Endothelial cell (in vitro differentiated cells): ENCODE measurements around the gene TRPM2. TPM values are rescaled to one million over a fixed set of nuclear protein-coding genes. Genes with fewer than 3 reads are reported as not detected.

Experiments used
- DNase-seq: peaks from one replicate; pipeline ENCODE4 v3.0.0; 2021; ENCODE audit warnings: low spot score
- H3K27ac Mint-ChIP-seq: one replicate; pipeline ENCODE4 v1.8.0; 2021; ENCODE audit warnings: mixed read lengths, inconsistent platforms; ENCODE audit not compliant: unreplicated experiment
- H3K27me3 Mint-ChIP-seq: one replicate; pipeline ENCODE4 v1.8.0; 2021; ENCODE audit warnings: mild to moderate bottlenecking, moderate library complexity, mixed read lengths, inconsistent platforms; ENCODE audit not compliant: unreplicated experiment
- H3K36me3 Mint-ChIP-seq: one replicate; pipeline ENCODE4 v1.8.0; 2021; ENCODE audit warnings: mild to moderate bottlenecking, low read depth, mixed read lengths, inconsistent platforms; ENCODE audit not compliant: unreplicated experiment
- H3K4me1 Mint-ChIP-seq: one replicate; pipeline ENCODE4 v1.8.0; 2021; ENCODE audit warnings: mild to moderate bottlenecking, mixed read lengths, inconsistent platforms; ENCODE audit not compliant: unreplicated experiment
- H3K4me3 Mint-ChIP-seq: one replicate; pipeline ENCODE4 v1.8.0; 2021; ENCODE audit warnings: mild to moderate bottlenecking, mixed read lengths, inconsistent platforms; ENCODE audit not compliant: unreplicated experiment
- H3K9me3 Mint-ChIP-seq: one replicate; pipeline ENCODE4 v1.8.0; 2021; ENCODE audit warnings: mixed read lengths, inconsistent platforms; ENCODE audit not compliant: unreplicated experiment
- total RNA-seq: library from RNA; stranded (reverse); fragmentation: NEBNext Ultra II Directional; extraction: Animal tissue kit (Norgen Biotek cat#: 25700); gene quantifications from one replicate; pipeline ENCODE4 v1.2.1, GENCODE V29; 2021; ENCODE audit not compliant: unreplicated experiment
- TF ChIP-seq, protein P1 (sequence below): fragments of 200-600 bp; sonication (generic); IDR thresholded peaks from one replicate; pipeline ENCODE4 v1.5.0; 2021; ENCODE audit warnings: antibody characterized with exemption; ENCODE audit not compliant: unreplicated experiment

Gene TRPM2
- total RNA-seq, 1 donor from 2014 or later = 0.15 TPM

DNA sequence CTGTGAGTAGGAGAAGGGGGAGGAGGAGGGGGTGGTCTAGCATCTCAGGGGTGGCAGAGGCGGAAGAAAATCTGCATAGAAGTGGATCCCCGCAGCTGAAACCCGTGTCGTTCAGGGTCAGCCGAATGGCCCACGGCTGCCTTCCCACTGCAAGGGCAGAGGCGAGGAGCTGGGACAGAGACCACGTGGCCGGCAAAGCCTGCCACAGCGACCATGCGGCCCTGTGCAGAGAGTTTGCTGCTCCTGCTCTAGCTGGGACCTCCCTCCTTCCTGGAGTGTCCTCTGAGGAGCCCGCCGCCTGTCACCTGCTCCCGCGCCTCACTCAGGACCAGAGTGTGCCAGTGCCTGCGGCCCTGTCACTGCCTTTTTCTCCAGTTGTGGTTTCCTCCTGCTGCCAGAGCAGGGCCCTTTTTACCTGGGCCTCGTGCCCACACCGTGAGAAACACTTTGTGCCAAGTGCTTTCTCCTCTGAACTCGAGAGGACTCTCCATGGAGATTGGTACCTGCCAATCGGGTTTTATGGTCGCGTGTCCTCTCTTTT is 5.4 kb upstream of the TRPM2 start:
- no peaks in the 10 kb centered on the region for H3K9me3 Mint-ChIP-seq
- TF ChIP-seq, protein P1, sequence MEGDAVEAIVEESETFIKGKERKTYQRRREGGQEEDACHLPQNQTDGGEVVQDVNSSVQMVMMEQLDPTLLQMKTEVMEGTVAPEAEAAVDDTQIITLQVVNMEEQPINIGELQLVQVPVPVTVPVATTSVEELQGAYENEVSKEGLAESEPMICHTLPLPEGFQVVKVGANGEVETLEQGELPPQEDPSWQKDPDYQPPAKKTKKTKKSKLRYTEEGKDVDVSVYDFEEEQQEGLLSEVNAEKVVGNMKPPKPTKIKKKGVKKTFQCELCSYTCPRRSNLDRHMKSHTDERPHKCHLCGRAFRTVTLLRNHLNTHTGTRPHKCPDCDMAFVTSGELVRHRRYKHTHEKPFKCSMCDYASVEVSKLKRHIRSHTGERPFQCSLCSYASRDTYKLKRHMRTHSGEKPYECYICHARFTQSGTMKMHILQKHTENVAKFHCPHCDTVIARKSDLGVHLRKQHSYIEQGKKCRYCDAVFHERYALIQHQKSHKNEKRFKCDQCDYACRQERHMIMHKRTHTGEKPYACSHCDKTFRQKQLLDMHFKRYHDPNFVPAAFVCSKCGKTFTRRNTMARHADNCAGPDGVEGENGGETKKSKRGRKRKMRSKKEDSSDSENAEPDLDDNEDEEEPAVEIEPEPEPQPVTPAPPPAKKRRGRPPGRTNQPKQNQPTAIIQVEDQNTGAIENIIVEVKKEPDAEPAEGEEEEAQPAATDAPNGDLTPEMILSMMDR = no peak
- DNase-seq = no peak

DNA sequence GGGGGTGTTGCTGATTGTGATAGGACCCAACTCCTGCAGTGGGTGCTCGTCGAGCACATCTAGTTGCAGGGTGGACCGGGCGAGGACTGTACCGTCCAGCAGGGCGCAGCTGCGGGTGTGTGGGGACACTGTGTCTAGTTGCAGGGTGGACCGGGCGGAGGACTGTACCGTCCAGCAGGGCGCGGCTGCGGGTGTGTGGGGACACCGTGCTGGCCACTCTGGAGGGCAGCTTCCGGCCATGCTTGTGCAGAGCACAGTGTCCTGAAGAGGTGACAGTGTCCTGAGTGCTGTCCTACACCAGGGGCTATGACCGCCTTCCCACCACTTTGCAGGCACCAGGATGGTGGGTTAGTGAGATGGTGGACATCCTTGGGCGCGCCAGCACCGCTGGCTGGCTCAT is 4.6 kb upstream of the TRPM2 start:
- peaks cover 8% of the 10 kb centered on the region for H3K27me3 Mint-ChIP-seq
- H3K4me1 Mint-ChIP-seq = no peaks in the 10 kb centered on the region
- H3K27ac Mint-ChIP-seq = no peak overlapping the region
- H3K36me3 Mint-ChIP-seq = no peaks in the 10 kb centered on the region
- H3K9me3 Mint-ChIP-seq = no peaks in the 10 kb centered on the region
- no peak overlapping the region for H3K4me3 Mint-ChIP-seq
- TF ChIP-seq, protein P1 = no peak
- DNase-seq = no peak

More for the DNA sequence above, 5.4 kb upstream of the TRPM2 start:
- no peaks in the 10 kb centered on the region for H3K36me3 Mint-ChIP-seq
- no peak overlapping the region for H3K27ac Mint-ChIP-seq
- H3K4me3 Mint-ChIP-seq = no peak overlapping the region
- peaks cover 8% of the 10 kb centered on the region for H3K27me3 Mint-ChIP-seq
- H3K4me1 Mint-ChIP-seq = no peaks in the 10 kb centered on the region

DNA sequence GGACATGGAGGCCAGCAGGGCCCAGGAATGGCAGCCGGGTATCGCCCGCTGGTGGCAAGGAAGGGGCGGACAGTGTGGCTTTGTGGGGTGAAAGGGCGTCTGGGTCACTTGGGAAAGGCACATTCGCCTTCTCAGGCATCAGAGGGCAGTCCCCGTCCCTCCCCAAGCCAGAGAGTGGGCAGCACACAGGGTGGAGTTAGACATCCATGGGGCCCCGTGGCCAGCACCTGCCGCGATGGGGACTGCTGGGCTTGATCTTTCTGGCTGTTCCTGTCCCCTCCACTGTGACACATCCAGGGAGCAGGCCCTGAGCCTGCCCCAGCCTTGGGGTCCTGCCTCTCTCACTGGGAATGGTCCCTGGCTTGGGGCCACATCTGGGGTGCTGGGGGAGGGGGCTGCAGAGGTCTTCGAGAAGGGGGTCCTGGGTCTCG is 4.0 kb upstream of the TRPM2 start:
- peaks cover 8% of the 10 kb centered on the region for H3K27me3 Mint-ChIP-seq

DNA sequence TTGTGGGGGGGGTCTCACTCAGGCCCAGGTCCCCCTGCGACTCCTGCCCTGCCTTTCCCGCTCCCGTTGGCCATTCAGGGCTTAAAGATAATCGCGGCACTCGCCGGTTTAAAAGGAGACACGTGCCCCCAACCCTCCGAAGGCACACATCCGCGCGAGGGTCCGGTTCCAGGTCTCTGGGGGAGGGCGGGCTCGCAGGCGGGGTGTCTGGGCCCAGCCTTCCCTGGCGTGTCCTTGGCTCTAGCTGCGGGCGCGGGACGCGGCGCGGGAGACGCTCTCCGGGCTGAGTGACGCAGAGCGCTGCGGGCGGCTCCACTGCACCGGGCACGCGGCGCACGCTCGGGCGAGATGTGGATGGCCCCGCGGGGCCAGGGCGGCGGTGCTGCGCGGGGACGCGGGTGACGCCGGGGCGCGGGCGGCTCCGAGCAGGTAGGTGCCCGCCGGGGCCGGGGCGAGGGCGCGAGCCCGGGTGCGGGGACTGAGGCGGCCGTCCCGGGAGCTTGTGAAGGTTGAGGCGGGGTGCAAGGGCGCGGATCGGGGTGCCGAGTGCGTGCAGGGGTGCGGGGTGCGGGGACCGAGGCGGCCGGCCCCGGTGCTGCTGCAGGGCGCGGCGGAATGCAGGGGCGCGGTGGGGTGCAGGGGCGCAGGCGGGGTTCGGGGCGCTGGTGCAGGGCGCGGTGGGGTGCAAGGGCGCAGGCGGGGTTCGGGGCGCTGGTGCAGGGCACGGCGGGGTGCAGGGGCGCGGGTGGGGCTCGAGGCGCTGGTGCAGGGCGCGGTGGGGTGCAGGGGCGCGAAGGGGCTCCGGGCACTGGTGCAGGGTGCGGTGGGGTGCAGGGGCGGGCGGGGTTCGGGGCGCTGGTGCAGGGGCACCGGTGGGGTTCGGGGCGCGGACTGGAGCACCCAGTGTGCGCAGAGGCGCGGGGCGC is 3.3 kb upstream of the TRPM2 start:
- no peak overlapping the region for H3K27ac Mint-ChIP-seq
- H3K9me3 Mint-ChIP-seq = no peaks in the 10 kb centered on the region
- H3K4me3 Mint-ChIP-seq = no peak overlapping the region
- no peaks in the 10 kb centered on the region for H3K36me3 Mint-ChIP-seq
- peaks cover 8% of the 10 kb centered on the region for H3K27me3 Mint-ChIP-seq
- DNase-seq = no peak
- H3K4me1 Mint-ChIP-seq = no peaks in the 10 kb centered on the region
- TF ChIP-seq, protein P1 = no peak

More for the DNA sequence above, 4.0 kb upstream of the TRPM2 start:
- Mint-ChIP-seq H3K36me3 (no peaks in the 10 kb centered on the region), H3K9me3 (no peaks in the 10 kb centered on the region), H3K4me1 (no peaks in the 10 kb centered on the region), H3K27ac (no peak overlapping the region), H3K4me3 (no peak overlapping the region)
- DNase-seq = no peak
- TF ChIP-seq, protein P1 = no peak
